Measurements from ENCODE around the gene FBXO11. TPM values are rescaled to one million over a fixed set of nuclear protein-coding genes. Genes with fewer than 3 reads are reported as not detected.

Gene FBXO11
- total RNA-seq, 6 experiments from 2014 or later = 15.2 to 28.7 (median 24.0) TPM

DNA sequence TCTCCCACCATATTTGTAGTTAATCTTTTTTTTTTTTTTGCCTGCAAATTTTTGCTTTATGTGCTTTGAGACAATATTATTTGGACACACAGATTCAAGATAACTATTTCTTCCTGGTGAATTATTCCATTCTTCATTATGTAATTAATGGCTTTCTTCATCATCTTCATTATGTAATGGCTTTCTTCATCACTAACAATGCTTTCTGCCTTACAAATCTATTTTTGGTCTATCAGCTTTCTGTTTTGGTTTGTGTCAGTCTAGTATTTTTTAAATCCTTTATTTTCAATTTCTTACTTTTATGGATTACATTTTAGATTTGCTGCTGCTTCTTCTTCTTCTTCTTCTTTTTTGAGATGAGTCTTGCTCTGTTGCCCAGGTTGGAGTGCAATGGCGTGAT lies 62.9 kb downstream of the FBXO11 start:
- ATAC-seq (no peak), DNase-seq (no peak)
- Histone ChIP-seq H3K4me3 (no peak overlapping the region), H3K36me3 (peaks cover 0 to 7% (median 3%) of the 10 kb centered on the region in 4 donors), H3K27me3 (no peaks in the 10 kb centered on the region), H3K27ac (no peak overlapping the region), H3K9me3 (no peaks in the 10 kb centered on the region), H3K4me1 (peaks cover 0 to 5% (median 0%) of the 10 kb centered on the region in 4 donors)
- intact Hi-C loops (cut with DNase I) = no loop called here
- WGBS (ENCODE audit: insufficient coverage, low coverage, low lambda C conversion rate, missing lambda C conversion rate) = 100% methylated on average over 1 of the region's 1 CpG
- TF ChIP-seq CTCF (IDR thresholded peaks at IDR 0.05) (no peak), POLR2A (IDR thresholded peaks at IDR 0.05) (no peak)

GRCh38 chr2:47842846-47843245 lies 63.5 kb downstream of the FBXO11 start:
- H3K9me3 ChIP-seq = no peaks in the 10 kb centered on the region
- H3K27ac ChIP-seq = no peak overlapping the region
- no peak for DNase-seq
- intact Hi-C loops (cut with DNase I) = no loop called here
- peaks cover 0 to 13% (median 4%) of the 10 kb centered on the region in 4 donors for H3K36me3 ChIP-seq
- no peak overlapping the region for H3K4me3 ChIP-seq
- WGBS (ENCODE audit: insufficient coverage, low coverage, low lambda C conversion rate, missing lambda C conversion rate) = 89% methylated on average over 3 of the region's 3 CpGs
- H3K27me3 ChIP-seq = no peaks in the 10 kb centered on the region
- TF ChIP-seq CTCF (IDR thresholded peaks at IDR 0.05) (no peak), POLR2A (IDR thresholded peaks at IDR 0.05) (no peak)
- ATAC-seq = no peak
- peaks cover 0 to 5% (median 0%) of the 10 kb centered on the region in 4 donors for H3K4me1 ChIP-seq

GRCh38 chr2:47838686-47839085 lies 67.6 kb downstream of the FBXO11 start:
- Histone ChIP-seq H3K9me3 (no peaks in the 10 kb centered on the region), H3K4me3 (no peak overlapping the region), H3K36me3 (peaks cover 0 to 52% (median 20%) of the 10 kb centered on the region in 4 donors), H3K27me3 (no peaks in the 10 kb centered on the region), H3K4me1 (peaks cover 0 to 5% (median 0%) of the 10 kb centered on the region in 4 donors), H3K27ac (no peak overlapping the region)
- TF ChIP-seq CTCF (IDR thresholded peaks at IDR 0.05) = no peak
- no peak for TF ChIP-seq POLR2A (IDR thresholded peaks at IDR 0.05)
- 76% methylated on average over 4 of the region's 4 CpGs for WGBS (ENCODE audit: insufficient coverage, low coverage, low lambda C conversion rate, missing lambda C conversion rate)
- ATAC-seq (no peak), DNase-seq (no peak)
- intact Hi-C loops (cut with DNase I) = no loop called here

- 32% methylated on average over 1 of the region's 1 CpG for WGBS (ENCODE audit: insufficient coverage, low coverage, low lambda C conversion rate, missing lambda C conversion rate)
- Histone ChIP-seq H3K36me3 (peaks cover 0 to 54% (median 20%) of the 10 kb centered on the region in 4 donors), H3K9me3 (no peaks in the 10 kb centered on the region), H3K27me3 (no peaks in the 10 kb centered on the region), H3K27ac (no peak overlapping the region), H3K4me1 (peaks cover 0 to 5% (median 0%) of the 10 kb centered on the region in 4 donors), H3K4me3 (no peak overlapping the region)
- TF ChIP-seq POLR2A (IDR thresholded peaks at IDR 0.05) (no peak), CTCF (IDR thresholded peaks at IDR 0.05) (no peak)
- no peak for DNase-seq
- intact Hi-C loops (cut with DNase I) = no loop called here
- ATAC-seq = no peak
Observed at GRCh38 chr2:47838249-47838648, 68.0 kb downstream of the FBXO11 start.

- Histone ChIP-seq H3K27me3 (no peaks in the 10 kb centered on the region), H3K9me3 (no peaks in the 10 kb centered on the region), H3K27ac (no peak overlapping the region), H3K36me3 (peaks cover under 1 to 77% (median 28%) of the 10 kb centered on the region in 4 donors), H3K4me1 (no peaks in the 10 kb centered on the region), H3K4me3 (no peak overlapping the region)
- ATAC-seq = no peak
- TF ChIP-seq POLR2A (IDR thresholded peaks at IDR 0.05) (no peak), CTCF (IDR thresholded peaks at IDR 0.05) (no peak)
- intact Hi-C loops (cut with DNase I) = no loop called here
- 100% methylated on average over 1 of the region's 2 CpGs for WGBS (ENCODE audit: insufficient coverage, low coverage, low lambda C conversion rate, missing lambda C conversion rate)
- DNase-seq = no peak
Observed at GRCh38 chr2:47833516-47833968, 72.8 kb downstream of the FBXO11 start.
